Hepatocyte (in vitro differentiated cells): ENCODE data around the gene GCNT2. TPM values are rescaled to one million over a fixed set of nuclear protein-coding genes. Genes with fewer than 3 reads are reported as not detected.

Experiments used
- DNase-seq: peaks from one replicate; pipeline ENCODE4 v3.0.0-alpha.2; 2016; ENCODE audit warnings: low spot score
- H2AFZ ChIP-seq: fragments of 200-600 bp; sonication (generic); 2 replicates; pipeline ENCODE4 v1.6.0; 2016; ENCODE audit warnings: antibody characterized with exemption, mild to moderate bottlenecking
- H3K27ac ChIP-seq: fragments of 200-600 bp; sonication (generic); 2 replicates; pipeline ENCODE4 v1.5.1; 2016; ENCODE audit warnings: mild to moderate bottlenecking
- H3K27me3 ChIP-seq: fragments of 200-600 bp; sonication (generic); 2 replicates; pipeline ENCODE4 v1.6.1; 2016
- H3K36me3 ChIP-seq: fragments of 200-600 bp; sonication (generic); replicated peaks from 2 replicates; pipeline ENCODE4 v1.5.1; 2016; ENCODE audit warnings: low read depth; ENCODE audit not compliant: insufficient read depth
- H3K4me1 ChIP-seq: fragments of 200-600 bp; sonication (generic); 2 replicates; pipeline ENCODE4 v1.5.1; 2016; ENCODE audit warnings: mild to moderate bottlenecking, moderate library complexity; ENCODE audit not compliant: insufficient read depth
- H3K4me2 ChIP-seq: fragments of 200-600 bp; sonication (generic); 2 replicates; pipeline ENCODE4 v1.6.0; 2016
- H3K4me3 ChIP-seq: fragments of 200-600 bp; sonication (generic); 2 replicates; pipeline ENCODE4 v1.5.1; 2016; ENCODE audit warnings: mild to moderate bottlenecking
- H3K79me2 ChIP-seq: fragments of 200-600 bp; sonication (generic); 2 replicates; pipeline ENCODE4 v1.6.0; 2017; ENCODE audit warnings: mild to moderate bottlenecking
- H3K9me2 ChIP-seq: fragments of 200-600 bp; sonication (generic); replicated peaks from 2 replicates; pipeline ENCODE4 v1.6.0; 2017; ENCODE audit warnings: mild to moderate bottlenecking; ENCODE audit not compliant: insufficient read depth
- H3K9me3 ChIP-seq: fragments of 200-600 bp; sonication (generic); 2 replicates; pipeline ENCODE4 v1.5.1; 2016; ENCODE audit warnings: low read depth, mild to moderate bottlenecking
- H4K20me1 ChIP-seq: fragments of 200-600 bp; sonication (generic); 2 replicates; pipeline ENCODE4 v1.6.0; 2016; ENCODE audit warnings: mild to moderate bottlenecking; ENCODE audit not compliant: insufficient read depth, poor library complexity, severe bottlenecking
- CTCF ChIP-seq: fragments of 200-600 bp; sonication (generic); IDR thresholded peaks from 2 replicates; pipeline ENCODE4 v1.5.1; 2016; ENCODE audit warnings: antibody characterized with exemption, mild to moderate bottlenecking; ENCODE audit not compliant: poor library complexity
- EZH2 ChIP-seq: fragments of 200-600 bp; sonication (generic); IDR thresholded peaks from 2 replicates; pipeline ENCODE4 v1.6.1; 2016; ENCODE audit warnings: antibody characterized with exemption, mild to moderate bottlenecking, borderline replicate concordance
- EZH2phosphoT487 ChIP-seq: fragments of 200-600 bp; sonication (generic); IDR thresholded peaks from one replicate; pipeline ENCODE4 v1.6.1; 2018; ENCODE audit warnings: antibody characterized with exemption, mild to moderate bottlenecking, low read depth, moderate library complexity; ENCODE audit not compliant: unreplicated experiment, severe bottlenecking
- WGBS: methylation state at CpG from one replicate; pipeline ENCODE4 v1.1.6; 2016; ENCODE audit warnings: low lambda C conversion rate; ENCODE audit errors: missing lambda C conversion rate; 5-methylcytosine and 5-hydroxymethylcytosine counted together
- polyA plus RNA-seq: library from polyadenylated mRNA; unstranded; fragments of >200 nt; fragmentation: Nextera tagmentation; extraction: Ambion mirVana; gene quantifications from 2 replicates; pipeline ENCODE4 v1.2.1, GENCODE V29; 2016
- small RNA-seq: library from RNA; depleted of rRNA; stranded (forward); fragments of <200 nt; gene quantifications from one replicate; pipeline ENCODE3, GENCODE V24; 2014
- total RNA-seq: library from RNA; depleted of rRNA; stranded (reverse); fragments of >200 nt; gene quantifications from 2 replicates; pipeline ENCODE4 v1.2.3, GENCODE V29; 2014

GCNT2 gene
- total and polyA plus RNA-seq, 2 experiments from 2014 or later, result 16.3 to 36.4 TPM

- 93% methylated on average over 6 of the region's 6 CpGs for WGBS
- H3K9me3 ChIP-seq, result no peaks in the 10 kb centered on the region
- H4K20me1 ChIP-seq, result no peaks in the 10 kb centered on the region
- no peak overlapping the region for H3K27ac ChIP-seq
- no peaks in the 10 kb centered on the region for H3K4me1 ChIP-seq
- no peak overlapping the region for H3K4me2 ChIP-seq
- H2AFZ ChIP-seq, result no peak overlapping the region
- no peaks in the 10 kb centered on the region for H3K27me3 ChIP-seq
- H3K9me2 ChIP-seq, result no peaks in the 10 kb centered on the region
- no peak overlapping the region for H3K4me3 ChIP-seq
- no peaks in the 10 kb centered on the region for H3K36me3 ChIP-seq
- DNase-seq, result no peak
- no peak for TF ChIP-seq EZH2
- TF ChIP-seq EZH2phosphoT487, result no peak
- no peak for TF ChIP-seq CTCF
- no peaks in the 10 kb centered on the region for H3K79me2 ChIP-seq
Observed at GRCh38 chr6:10668126-10668917, 147.2 kb downstream of the GCNT2 start.

- DNase-seq, result no peak
- H3K9me2 ChIP-seq, result no peaks in the 10 kb centered on the region
- WGBS, result 92% methylated on average over 7 of the region's 7 CpGs
- no peaks in the 10 kb centered on the region for H3K4me1 ChIP-seq
- no peak overlapping the region for H3K4me2 ChIP-seq
- no peaks in the 10 kb centered on the region for H3K27me3 ChIP-seq
- no peak for TF ChIP-seq EZH2
- TF ChIP-seq EZH2phosphoT487, result no peak
- no peak for TF ChIP-seq CTCF
- no peak overlapping the region for H2AFZ ChIP-seq
- H3K36me3 ChIP-seq, result no peaks in the 10 kb centered on the region
- no peaks in the 10 kb centered on the region for H4K20me1 ChIP-seq
- H3K4me3 ChIP-seq, result no peak overlapping the region
- no peaks in the 10 kb centered on the region for H3K9me3 ChIP-seq
- no peaks in the 10 kb centered on the region for H3K79me2 ChIP-seq
- no peak overlapping the region for H3K27ac ChIP-seq
Observed at GRCh38 chr6:10676403-10676802, 155.3 kb downstream of the GCNT2 start.

GRCh38 chr6:10678456-10678855, 157.3 kb downstream of the GCNT2 start:
- H4K20me1 ChIP-seq, result no peaks in the 10 kb centered on the region
- H3K4me2 ChIP-seq, result no peak overlapping the region
- no peaks in the 10 kb centered on the region for H3K36me3 ChIP-seq
- no peak for DNase-seq
- no peaks in the 10 kb centered on the region for H3K79me2 ChIP-seq
- WGBS, result 86% methylated on average over 4 of the region's 4 CpGs
- H3K9me3 ChIP-seq, result no peaks in the 10 kb centered on the region
- H3K27me3 ChIP-seq, result no peaks in the 10 kb centered on the region
- H3K27ac ChIP-seq, result no peak overlapping the region
- peaks cover 10% of the 10 kb centered on the region for H3K4me1 ChIP-seq
- no peak overlapping the region for H2AFZ ChIP-seq
- TF ChIP-seq EZH2phosphoT487 (no peak), EZH2 (no peak), CTCF (no peak)
- H3K9me2 ChIP-seq, result no peaks in the 10 kb centered on the region
- H3K4me3 ChIP-seq, result no peak overlapping the region

Small RNA genes lying within 50 kb of the gene (small RNA-seq; reads per million reads assigned to genes)
- gene RF00019, result not detected

Other genes starting within 250 kb of the GCNT2 start
- gene TFAP2A, start 106.3 kb upstream of the GCNT2 start, total RNA-seq, result 6.2 TPM in 2 replicates
- gene TFAP2A, start 106.3 kb upstream of the GCNT2 start, polyA plus RNA-seq, result 14.9 and 17.5 TPM in 2 replicates
- gene C6orf52, start 173.3 kb downstream of the GCNT2 start, total RNA-seq, result 1.2 and 13.1 TPM in 2 replicates
- 6.5 and 6.8 TPM in 2 replicates for gene C6orf52, start 173.3 kb downstream of the GCNT2 start, polyA plus RNA-seq
- 14.0 and 16.0 TPM in 2 replicates for gene PAK1IP1, start 173.6 kb downstream of the GCNT2 start, total RNA-seq
- 14.3 and 15.7 TPM in 2 replicates for gene PAK1IP1, start 173.6 kb downstream of the GCNT2 start, polyA plus RNA-seq
- 155 and 181 TPM in 2 replicates for gene TMEM14C, start 201.7 kb downstream of the GCNT2 start, total RNA-seq
- 170 and 176 TPM in 2 replicates for gene TMEM14C, start 201.7 kb downstream of the GCNT2 start, polyA plus RNA-seq
- gene TMEM14B, start 226.5 kb downstream of the GCNT2 start, total RNA-seq, result 63.9 and 69.4 TPM in 2 replicates
- gene TMEM14B, start 226.5 kb downstream of the GCNT2 start, polyA plus RNA-seq, result 108 and 126 TPM in 2 replicates